Endothelial cell (in vitro differentiated cells): Measurements from ENCODE around the gene PLCB2. TPM values are rescaled to one million over a fixed set of nuclear protein-coding genes. Genes with fewer than 3 reads are reported as not detected.
A peak's percentile ranks its signal among the peaks of the same experiment; 100 is the strongest.

Source experiments
- DNase-seq: peaks from one replicate; pipeline ENCODE4 v3.0.0; 2021; ENCODE audit warnings: low spot score
- H3K27ac Mint-ChIP-seq: one replicate; pipeline ENCODE4 v1.8.0; 2021; ENCODE audit warnings: mixed read lengths, inconsistent platforms; ENCODE audit not compliant: unreplicated experiment
- H3K27me3 Mint-ChIP-seq: one replicate; pipeline ENCODE4 v1.8.0; 2021; ENCODE audit warnings: mild to moderate bottlenecking, moderate library complexity, mixed read lengths, inconsistent platforms; ENCODE audit not compliant: unreplicated experiment
- H3K36me3 Mint-ChIP-seq: one replicate; pipeline ENCODE4 v1.8.0; 2021; ENCODE audit warnings: mild to moderate bottlenecking, low read depth, mixed read lengths, inconsistent platforms; ENCODE audit not compliant: unreplicated experiment
- H3K4me1 Mint-ChIP-seq: one replicate; pipeline ENCODE4 v1.8.0; 2021; ENCODE audit warnings: mild to moderate bottlenecking, mixed read lengths, inconsistent platforms; ENCODE audit not compliant: unreplicated experiment
- H3K4me3 Mint-ChIP-seq: one replicate; pipeline ENCODE4 v1.8.0; 2021; ENCODE audit warnings: mild to moderate bottlenecking, mixed read lengths, inconsistent platforms; ENCODE audit not compliant: unreplicated experiment
- H3K9me3 Mint-ChIP-seq: one replicate; pipeline ENCODE4 v1.8.0; 2021; ENCODE audit warnings: mixed read lengths, inconsistent platforms; ENCODE audit not compliant: unreplicated experiment
- CTCF ChIP-seq: fragments of 200-600 bp; sonication (generic); IDR thresholded peaks from one replicate; pipeline ENCODE4 v1.5.0; 2021; ENCODE audit warnings: antibody characterized with exemption; ENCODE audit not compliant: unreplicated experiment
- total RNA-seq: library from RNA; stranded (reverse); fragmentation: NEBNext Ultra II Directional; extraction: Animal tissue kit (Norgen Biotek cat#: 25700); gene quantifications from one replicate; pipeline ENCODE4 v1.2.1, GENCODE V29; 2021; ENCODE audit not compliant: unreplicated experiment

The PLCB2 gene
- total RNA-seq, 1 donor from 2014 or later = 71.3 TPM

- no peaks in the 10 kb centered on the region for H3K9me3 Mint-ChIP-seq
- H3K27ac Mint-ChIP-seq = no peak overlapping the region
- DNase-seq = peak; percentile 80
- TF ChIP-seq CTCF = peak; percentile 82
- no peaks in the 10 kb centered on the region for H3K36me3 Mint-ChIP-seq
- peaks cover 6% of the 10 kb centered on the region for H3K27me3 Mint-ChIP-seq
- H3K4me3 Mint-ChIP-seq = no peak overlapping the region
- peaks cover 22% of the 10 kb centered on the region for H3K4me1 Mint-ChIP-seq
These were observed 30.4 kb upstream of the PLCB2 start for GRCh38 chr15:40338041-40338657.

GRCh38 chr15:40337597-40337996 is 29.9 kb upstream of the PLCB2 start:
- Mint-ChIP-seq H3K27ac (no peak overlapping the region), H3K4me1 (peaks cover 27% of the 10 kb centered on the region), H3K9me3 (no peaks in the 10 kb centered on the region), H3K36me3 (no peaks in the 10 kb centered on the region), H3K4me3 (no peak overlapping the region), H3K27me3 (peaks cover 10% of the 10 kb centered on the region)
- no peak for TF ChIP-seq CTCF
- no peak for DNase-seq

GRCh38 chr15:40336744-40337122 is 29.0 kb upstream of the PLCB2 start:
- no peaks in the 10 kb centered on the region for H3K9me3 Mint-ChIP-seq
- peaks cover 10% of the 10 kb centered on the region for H3K27me3 Mint-ChIP-seq
- H3K4me1 Mint-ChIP-seq = peaks cover 27% of the 10 kb centered on the region
- no peak overlapping the region for H3K27ac Mint-ChIP-seq
- no peak for TF ChIP-seq CTCF
- DNase-seq = peak; percentile 43
- no peak overlapping the region for H3K4me3 Mint-ChIP-seq
- no peaks in the 10 kb centered on the region for H3K36me3 Mint-ChIP-seq

- H3K27me3 Mint-ChIP-seq = peaks cover 10% of the 10 kb centered on the region
- H3K27ac Mint-ChIP-seq = no peak overlapping the region
- H3K4me3 Mint-ChIP-seq = peak overlapping the region; percentile 7
- DNase-seq = no peak
- no peaks in the 10 kb centered on the region for H3K36me3 Mint-ChIP-seq
- H3K4me1 Mint-ChIP-seq = peaks cover 27% of the 10 kb centered on the region
- no peak for TF ChIP-seq CTCF
- no peaks in the 10 kb centered on the region for H3K9me3 Mint-ChIP-seq
These were observed 28.4 kb upstream of the PLCB2 start for GRCh38 chr15:40335938-40336743.
